HG03571 (cell line): ENCODE measurements around the gene COX7A1.

ENCODE experiments used
- ATAC-seq: cut with Tn5 transposase; IDR thresholded peaks from one replicate; pipeline ENCODE4 v1.9.1; 2021; ENCODE audit not compliant: unreplicated experiment

The COX7A1 gene

DNA sequence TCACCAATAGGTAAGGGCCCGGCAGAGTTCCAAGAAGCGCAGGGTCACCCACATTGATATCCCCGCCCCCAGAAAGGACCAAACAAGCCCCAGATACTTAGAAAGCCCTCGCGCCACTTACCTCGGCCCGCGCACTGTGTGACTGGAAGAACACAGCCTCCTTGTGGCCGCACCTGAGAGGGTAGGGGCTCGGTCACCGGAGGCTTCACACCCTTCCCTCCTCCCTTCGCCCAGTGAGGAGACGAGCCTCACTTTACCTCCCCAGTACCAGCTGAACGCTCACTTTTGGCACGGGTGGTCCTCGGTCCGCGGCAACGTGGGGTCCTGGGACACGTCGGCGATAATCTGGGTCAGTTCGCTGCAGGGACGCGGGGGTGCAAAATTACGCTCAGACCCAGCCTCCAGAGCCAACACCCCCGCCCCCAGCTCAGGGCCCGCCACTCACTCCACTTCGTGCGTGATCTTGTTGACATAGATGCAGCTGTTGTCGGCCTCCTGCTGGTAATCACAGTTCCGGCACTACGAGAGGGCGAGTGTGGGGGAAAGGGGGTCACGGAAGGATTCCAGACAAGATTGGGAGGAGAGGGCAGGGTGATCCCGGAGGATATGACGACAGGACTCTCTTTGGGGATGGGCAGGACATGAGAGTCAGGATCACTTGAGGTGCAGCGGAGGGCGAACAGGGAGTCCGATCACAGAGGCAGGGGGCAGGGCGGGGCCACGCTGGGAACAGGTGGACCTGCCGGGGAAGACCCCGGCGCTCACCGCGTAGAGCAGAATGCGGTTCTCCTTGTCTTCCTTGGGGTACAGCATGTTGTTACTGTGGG, 38.1 kb downstream of the COX7A1 start:
- ATAC-seq, result no peak

DNA sequence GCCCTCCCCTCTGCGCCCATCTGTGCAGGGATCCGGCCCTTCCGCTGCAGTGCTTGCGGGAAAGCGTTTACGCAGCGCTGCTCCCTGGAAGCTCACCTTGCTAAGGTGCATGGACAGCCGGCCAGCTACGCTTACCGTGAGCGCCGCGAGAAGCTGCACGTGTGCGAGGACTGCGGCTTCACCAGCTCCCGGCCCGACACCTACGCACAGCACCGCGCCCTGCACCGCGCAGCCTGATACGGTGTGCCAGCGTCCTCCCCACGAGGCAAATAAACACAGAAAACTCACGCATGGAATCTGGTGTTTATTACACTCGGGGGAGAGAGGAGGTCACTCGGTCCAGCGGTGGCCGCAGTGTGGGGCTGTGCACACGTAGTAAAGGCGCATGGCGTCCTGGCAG, 38.8 kb downstream of the COX7A1 start:
- ATAC-seq, result no peak

- ATAC-seq, result no peak
These were observed 39.6 kb downstream of the COX7A1 start for GRCh38 chr19:36112678-36113077.

- ATAC-seq, result no peak
These were observed 41.1 kb downstream of the COX7A1 start for GRCh38 chr19:36111200-36111539.

GRCh38 chr19:36110487-36111199, 41.6 kb downstream of the COX7A1 start, which contains the start of gene OVOL3:
Gene OVOL3, plus strand, starts transcription at chr19:36111143. Its CDS starts 60 bp downstream, at chr19:36111203.
- no peak for ATAC-seq

- no peak for ATAC-seq
These were observed 43.6 kb downstream of the COX7A1 start for GRCh38 chr19:36108684-36109083.

GRCh38 chr19:36106991-36107390, 45.3 kb downstream of the COX7A1 start:
- ATAC-seq, result no peak

GRCh38 chr19:36106441-36106840, 45.8 kb downstream of the COX7A1 start:
- ATAC-seq, result no peak

- ATAC-seq, result no peak
These were observed 48.2 kb downstream of the COX7A1 start for GRCh38 chr19:36103842-36104552.

DNA sequence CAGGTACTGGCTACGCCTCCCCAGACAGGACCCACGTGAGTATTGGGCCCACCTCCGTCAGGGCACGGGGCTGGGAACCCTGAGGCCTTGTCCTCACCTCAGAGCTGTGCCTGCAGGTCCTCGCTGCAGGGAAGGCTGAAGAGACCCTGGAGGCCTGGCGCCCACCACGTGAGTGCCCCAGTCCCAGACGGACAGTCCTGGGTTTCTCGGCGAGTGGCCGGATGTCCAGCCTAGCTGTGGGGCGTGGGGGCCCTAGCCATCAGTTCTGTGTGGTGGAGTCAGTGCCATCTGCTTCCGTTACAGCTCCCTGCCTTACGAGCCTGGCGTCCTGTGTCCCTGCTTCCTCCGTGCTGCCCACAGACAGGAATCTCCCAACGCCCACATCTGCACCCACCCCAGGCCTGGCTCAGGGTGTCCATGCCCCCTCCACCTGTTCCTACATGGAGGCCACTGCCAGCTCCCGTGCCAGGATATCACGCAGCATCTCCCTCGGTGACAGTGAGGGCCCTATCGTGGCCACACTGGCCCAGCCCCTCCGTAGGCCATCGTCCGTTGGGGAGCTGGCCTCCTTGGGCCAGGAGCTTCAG, 49.1 kb downstream of the COX7A1 start:
- no peak for ATAC-seq

DNA sequence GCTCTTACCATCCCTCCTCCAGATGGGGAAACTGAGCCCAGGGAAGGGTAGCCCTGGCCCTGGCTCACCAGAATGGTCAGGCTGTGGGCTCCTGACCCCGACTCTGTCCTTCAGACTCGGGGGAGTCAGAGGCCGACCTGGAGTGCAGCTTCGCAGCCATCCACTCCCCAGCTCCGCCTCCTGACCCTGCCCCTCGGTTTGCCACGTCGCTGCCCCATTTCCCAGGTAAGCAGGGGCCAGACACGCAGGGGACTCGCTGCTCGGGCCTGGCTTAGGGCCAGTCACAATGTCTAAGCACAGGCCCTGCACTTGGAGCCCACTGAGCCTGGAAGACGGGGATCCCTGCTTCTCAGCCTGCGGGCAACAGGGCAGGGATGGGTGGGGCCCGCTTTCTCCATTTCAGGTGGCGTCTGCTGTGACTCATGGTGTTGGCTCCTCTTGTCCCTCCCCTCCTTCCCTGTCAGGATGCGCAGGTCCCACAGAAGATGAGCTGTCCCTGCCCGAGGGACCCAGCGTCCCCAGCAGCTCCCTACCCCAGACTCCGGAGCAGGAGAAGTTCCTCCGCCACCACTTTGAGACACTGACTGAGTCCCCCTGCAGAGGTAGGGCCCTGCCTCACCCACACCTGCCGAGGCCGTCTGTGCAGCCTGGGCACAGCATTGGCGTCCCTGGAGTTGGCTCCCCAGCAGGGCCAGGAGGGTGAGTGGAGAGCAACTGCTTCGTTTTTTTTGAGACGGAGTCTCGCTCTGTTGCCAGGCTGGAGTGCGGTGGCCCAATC, 50.5 kb downstream of the COX7A1 start:
- ATAC-seq, result no peak
